ENCODE measurements around the gene XPO6. TPM values are rescaled to one million over a fixed set of nuclear protein-coding genes. Genes with fewer than 3 reads are reported as not detected.
A peak's percentile ranks its signal among the peaks of the same experiment; 100 is the strongest.

Gene XPO6
- polyA plus RNA-seq, 1 donor from 2014 or later, result 104 TPM

DNA sequence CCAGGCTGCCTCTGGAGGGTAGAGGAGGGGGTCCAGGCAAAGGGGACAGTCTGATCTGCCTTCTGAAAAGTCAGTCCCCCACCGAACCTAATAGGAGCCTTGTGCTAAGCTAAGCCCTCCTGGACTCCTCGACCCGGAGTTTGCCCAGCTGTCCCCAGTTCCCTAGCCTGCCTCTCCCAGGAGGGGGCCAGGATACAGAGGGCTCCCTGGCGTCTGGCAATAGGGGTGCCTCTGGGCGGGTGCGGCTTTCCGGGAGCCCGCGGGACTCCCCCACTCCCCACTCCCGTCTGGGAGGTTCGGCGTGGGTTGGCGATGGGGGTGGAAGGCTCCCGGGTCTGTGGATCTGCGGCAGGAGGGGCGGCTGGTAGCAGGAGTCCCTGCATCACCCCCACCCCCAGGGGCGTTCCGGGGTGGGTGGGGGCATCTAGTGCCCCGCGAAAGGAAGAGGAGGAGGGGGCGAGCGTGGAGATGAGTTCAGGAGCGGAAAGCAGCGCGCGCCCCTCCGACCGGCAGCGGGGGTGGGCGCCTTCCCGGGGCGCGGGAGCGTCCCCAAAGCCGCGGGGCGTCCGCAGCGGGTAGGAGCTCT is 149.4 kb downstream of the XPO6 start:
- Histone ChIP-seq H3K27me3 (ENCODE audit: insufficient read depth, low read depth, low read length) (peaks cover 61% of the 10 kb centered on the region), H3K27ac (ENCODE audit: low read length) (no peak overlapping the region)

DNA sequence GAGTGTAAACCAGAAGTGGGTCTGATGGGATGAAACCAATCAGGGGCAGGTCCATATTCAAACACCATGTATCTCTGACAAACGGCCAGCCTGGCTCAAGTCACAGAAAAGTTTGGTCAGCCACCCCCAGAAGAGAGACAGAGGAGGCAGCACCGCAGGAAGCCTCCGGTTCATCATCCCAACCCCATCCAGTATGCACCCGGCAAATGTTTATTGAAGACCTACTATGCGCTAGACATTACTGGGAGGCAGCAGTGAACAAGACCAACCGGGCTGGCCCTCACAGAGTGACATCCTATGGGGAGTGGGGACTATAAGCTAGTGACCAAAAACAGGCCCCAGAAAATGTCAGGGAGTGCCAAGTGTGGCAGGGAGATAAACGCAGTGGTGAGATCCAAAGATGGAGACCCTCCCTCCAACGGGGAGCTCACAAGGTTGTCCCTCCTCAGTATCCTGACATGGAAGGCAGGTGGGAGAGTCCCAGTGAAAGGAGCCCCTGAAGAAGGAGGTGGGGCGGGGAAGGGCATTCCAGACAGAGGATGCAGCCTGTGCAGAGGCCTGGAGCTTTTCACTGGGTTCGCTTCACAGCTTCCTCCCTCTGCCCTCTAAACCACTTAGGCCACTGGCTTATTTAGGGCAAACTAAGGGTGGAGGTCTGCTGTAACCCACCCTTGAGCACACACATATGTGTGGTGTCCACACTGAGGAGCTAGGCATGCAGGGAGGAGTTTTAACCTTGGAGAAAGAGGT is 150.2 kb downstream of the XPO6 start:
- Histone ChIP-seq H3K79me2 (replicated peaks; ENCODE audit: insufficient read depth, low read length) (no peaks in the 10 kb centered on the region), H3K36me3 (ENCODE audit: insufficient read depth, low read length) (no peaks in the 10 kb centered on the region), H3K4me3 (ENCODE audit: low read length) (no peak overlapping the region), H3K9me3 (ENCODE audit: low read length) (no peaks in the 10 kb centered on the region), H3K4me2 (ENCODE audit: low read length) (no peak overlapping the region), H3K27ac (ENCODE audit: low read length) (no peak overlapping the region), H3F3A (ENCODE audit: insufficient read depth, low read length, poor library complexity, severe bottlenecking) (no peaks in the 10 kb centered on the region), H3K9ac (ENCODE audit: low read length) (no peak overlapping the region), H4K20me1 (ENCODE audit: insufficient read depth) (no peaks in the 10 kb centered on the region), H3K27me3 (ENCODE audit: insufficient read depth, low read depth, low read length) (peaks cover 61% of the 10 kb centered on the region), H3K9me2 (ENCODE audit: insufficient read depth, low read length) (no peaks in the 10 kb centered on the region), H2AFZ (ENCODE audit: low read depth, low read length) (no peak overlapping the region)
- TF ChIP-seq, protein P1, sequence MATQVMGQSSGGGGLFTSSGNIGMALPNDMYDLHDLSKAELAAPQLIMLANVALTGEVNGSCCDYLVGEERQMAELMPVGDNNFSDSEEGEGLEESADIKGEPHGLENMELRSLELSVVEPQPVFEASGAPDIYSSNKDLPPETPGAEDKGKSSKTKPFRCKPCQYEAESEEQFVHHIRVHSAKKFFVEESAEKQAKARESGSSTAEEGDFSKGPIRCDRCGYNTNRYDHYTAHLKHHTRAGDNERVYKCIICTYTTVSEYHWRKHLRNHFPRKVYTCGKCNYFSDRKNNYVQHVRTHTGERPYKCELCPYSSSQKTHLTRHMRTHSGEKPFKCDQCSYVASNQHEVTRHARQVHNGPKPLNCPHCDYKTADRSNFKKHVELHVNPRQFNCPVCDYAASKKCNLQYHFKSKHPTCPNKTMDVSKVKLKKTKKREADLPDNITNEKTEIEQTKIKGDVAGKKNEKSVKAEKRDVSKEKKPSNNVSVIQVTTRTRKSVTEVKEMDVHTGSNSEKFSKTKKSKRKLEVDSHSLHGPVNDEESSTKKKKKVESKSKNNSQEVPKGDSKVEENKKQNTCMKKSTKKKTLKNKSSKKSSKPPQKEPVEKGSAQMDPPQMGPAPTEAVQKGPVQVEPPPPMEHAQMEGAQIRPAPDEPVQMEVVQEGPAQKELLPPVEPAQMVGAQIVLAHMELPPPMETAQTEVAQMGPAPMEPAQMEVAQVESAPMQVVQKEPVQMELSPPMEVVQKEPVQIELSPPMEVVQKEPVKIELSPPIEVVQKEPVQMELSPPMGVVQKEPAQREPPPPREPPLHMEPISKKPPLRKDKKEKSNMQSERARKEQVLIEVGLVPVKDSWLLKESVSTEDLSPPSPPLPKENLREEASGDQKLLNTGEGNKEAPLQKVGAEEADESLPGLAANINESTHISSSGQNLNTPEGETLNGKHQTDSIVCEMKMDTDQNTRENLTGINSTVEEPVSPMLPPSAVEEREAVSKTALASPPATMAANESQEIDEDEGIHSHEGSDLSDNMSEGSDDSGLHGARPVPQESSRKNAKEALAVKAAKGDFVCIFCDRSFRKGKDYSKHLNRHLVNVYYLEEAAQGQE (IDR thresholded peaks at IDR 0.05; ENCODE audit: borderline replicate concordance), result no peak
- TF ChIP-seq MXI1 (conservative IDR thresholded peaks at IDR 0.05; ENCODE audit: poor library complexity, severe bottlenecking), result no peak
- no peak for TF ChIP-seq SMC3 (conservative IDR thresholded peaks at IDR 0.05; ENCODE audit: poor library complexity)
- no peak for TF ChIP-seq POLR2AphosphoS5 (IDR thresholded peaks at IDR 0.05)
- TF ChIP-seq, protein P2, sequence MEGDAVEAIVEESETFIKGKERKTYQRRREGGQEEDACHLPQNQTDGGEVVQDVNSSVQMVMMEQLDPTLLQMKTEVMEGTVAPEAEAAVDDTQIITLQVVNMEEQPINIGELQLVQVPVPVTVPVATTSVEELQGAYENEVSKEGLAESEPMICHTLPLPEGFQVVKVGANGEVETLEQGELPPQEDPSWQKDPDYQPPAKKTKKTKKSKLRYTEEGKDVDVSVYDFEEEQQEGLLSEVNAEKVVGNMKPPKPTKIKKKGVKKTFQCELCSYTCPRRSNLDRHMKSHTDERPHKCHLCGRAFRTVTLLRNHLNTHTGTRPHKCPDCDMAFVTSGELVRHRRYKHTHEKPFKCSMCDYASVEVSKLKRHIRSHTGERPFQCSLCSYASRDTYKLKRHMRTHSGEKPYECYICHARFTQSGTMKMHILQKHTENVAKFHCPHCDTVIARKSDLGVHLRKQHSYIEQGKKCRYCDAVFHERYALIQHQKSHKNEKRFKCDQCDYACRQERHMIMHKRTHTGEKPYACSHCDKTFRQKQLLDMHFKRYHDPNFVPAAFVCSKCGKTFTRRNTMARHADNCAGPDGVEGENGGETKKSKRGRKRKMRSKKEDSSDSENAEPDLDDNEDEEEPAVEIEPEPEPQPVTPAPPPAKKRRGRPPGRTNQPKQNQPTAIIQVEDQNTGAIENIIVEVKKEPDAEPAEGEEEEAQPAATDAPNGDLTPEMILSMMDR (IDR thresholded peaks at IDR 0.05; ENCODE audit: poor library complexity, severe bottlenecking), result no peak
- TF ChIP-seq EZH2 (IDR thresholded peaks at IDR 0.05; ENCODE audit: borderline replicate concordance, insufficient read depth, low read length, poor library complexity, severe bottlenecking), result no peak
- no peak for TF ChIP-seq TAF1 (IDR thresholded peaks at IDR 0.05; ENCODE audit: low read depth)
- no peak for TF ChIP-seq RAD21 (conservative IDR thresholded peaks at IDR 0.05)
- TF ChIP-seq EP300 (conservative IDR thresholded peaks at IDR 0.05; ENCODE audit: poor library complexity, severe bottlenecking), result no peak

More for the DNA sequence above, 149.4 kb downstream of the XPO6 start:
- Histone ChIP-seq H3K9me2 (ENCODE audit: insufficient read depth, low read length) (no peaks in the 10 kb centered on the region), H2AFZ (ENCODE audit: low read depth, low read length) (no peak overlapping the region), H4K20me1 (ENCODE audit: insufficient read depth) (no peaks in the 10 kb centered on the region), H3K9ac (ENCODE audit: low read length) (no peak overlapping the region), H3F3A (ENCODE audit: insufficient read depth, low read length, poor library complexity, severe bottlenecking) (no peaks in the 10 kb centered on the region), H3K4me2 (ENCODE audit: low read length) (no peak overlapping the region), H3K4me3 (ENCODE audit: low read length) (peak overlapping the region; percentile 59), H3K79me2 (replicated peaks; ENCODE audit: insufficient read depth, low read length) (no peaks in the 10 kb centered on the region), H3K9me3 (ENCODE audit: low read length) (no peaks in the 10 kb centered on the region), H3K36me3 (ENCODE audit: insufficient read depth, low read length) (no peaks in the 10 kb centered on the region)
- TF ChIP-seq TAF1 (IDR thresholded peaks at IDR 0.05; ENCODE audit: low read depth) (no peak), EP300 (conservative IDR thresholded peaks at IDR 0.05; ENCODE audit: poor library complexity, severe bottlenecking) (no peak)
- TF ChIP-seq, protein P1 (IDR thresholded peaks at IDR 0.05; ENCODE audit: borderline replicate concordance), result no peak
